NT2/D1 (cell line): ENCODE measurements around the gene TRABD2B.

Experiments
- DNase-seq: peaks from one replicate; pipeline ENCODE4 v3.0.0-alpha.2; 2011; ENCODE audit warnings: low read depth, low spot score
- H3K27me3 ChIP-seq: 2 replicates; pipeline ENCODE4 v1.6.0; 2011; ENCODE audit warnings: mild to moderate bottlenecking; ENCODE audit not compliant: insufficient read length, insufficient read depth
- H3K36me3 ChIP-seq: 2 replicates; pipeline ENCODE4 v1.6.1; 2011; ENCODE audit warnings: mild to moderate bottlenecking, low read length, mixed read lengths; ENCODE audit not compliant: insufficient read depth, insufficient read length
- H3K4me1 ChIP-seq: 2 replicates; pipeline ENCODE4 v1.5.1; 2011; ENCODE audit not compliant: insufficient read depth, insufficient read length
- H3K4me3 ChIP-seq: 2 replicates; pipeline ENCODE4 v1.5.1; 2011; ENCODE audit warnings: low read depth; ENCODE audit not compliant: insufficient read length
- H3K9ac ChIP-seq: 2 replicates; pipeline ENCODE4 v1.6.0; 2011; ENCODE audit warnings: low read depth; ENCODE audit not compliant: insufficient read length
- H3K9me3 ChIP-seq: 2 replicates; pipeline ENCODE4 v1.5.1; 2011; ENCODE audit warnings: mild to moderate bottlenecking, low read length; ENCODE audit not compliant: insufficient read depth
- SUZ12 ChIP-seq: IDR thresholded peaks from 2 replicates; pipeline ENCODE4 v1.6.1; 2011; ENCODE audit not compliant: insufficient read length, insufficient read depth; ENCODE audit errors: extremely low read depth
- YY1 ChIP-seq: IDR thresholded peaks from 2 replicates; pipeline ENCODE4 v1.6.1; 2011; ENCODE audit not compliant: insufficient read length, insufficient read depth
- ZNF274 ChIP-seq: IDR thresholded peaks from 2 replicates; pipeline ENCODE4 v1.6.1; 2011; ENCODE audit warnings: mild to moderate bottlenecking, low read depth, low read length

TRABD2B gene

GRCh38 chr1:47766832-47767740, 230.1 kb downstream of the TRABD2B start:
- no peak overlapping the region for H3K9ac ChIP-seq
- no peak for DNase-seq
- no peaks in the 10 kb centered on the region for H3K36me3 ChIP-seq
- H3K9me3 ChIP-seq: no peaks in the 10 kb centered on the region
- TF ChIP-seq SUZ12 (no peak), YY1 (no peak), ZNF274 (no peak)
- H3K4me1 ChIP-seq: peaks cover 7% of the 10 kb centered on the region
- H3K27me3 ChIP-seq: peaks cover 1% of the 10 kb centered on the region
- H3K4me3 ChIP-seq: no peak overlapping the region

GRCh38 chr1:47765742-47766485, 231.3 kb downstream of the TRABD2B start:
- DNase-seq: no peak
- H3K9ac ChIP-seq: no peak overlapping the region
- no peaks in the 10 kb centered on the region for H3K9me3 ChIP-seq
- TF ChIP-seq SUZ12 (no peak), YY1 (no peak), ZNF274 (no peak)
- no peaks in the 10 kb centered on the region for H3K36me3 ChIP-seq
- peaks cover 2% of the 10 kb centered on the region for H3K4me1 ChIP-seq
- no peak overlapping the region for H3K4me3 ChIP-seq
- H3K27me3 ChIP-seq: peaks cover 5% of the 10 kb centered on the region

GRCh38 chr1:47765236-47765635, 231.9 kb downstream of the TRABD2B start:
- Histone ChIP-seq H3K9me3 (no peaks in the 10 kb centered on the region), H3K27me3 (peaks cover 5% of the 10 kb centered on the region), H3K36me3 (no peaks in the 10 kb centered on the region), H3K9ac (no peak overlapping the region), H3K4me3 (no peak overlapping the region), H3K4me1 (peaks cover 2% of the 10 kb centered on the region)
- DNase-seq: no peak
- TF ChIP-seq YY1 (no peak), ZNF274 (no peak), SUZ12 (no peak)

- Histone ChIP-seq H3K36me3 (no peaks in the 10 kb centered on the region), H3K27me3 (peaks cover 5% of the 10 kb centered on the region), H3K9ac (no peak overlapping the region), H3K4me1 (peaks cover 2% of the 10 kb centered on the region), H3K9me3 (no peaks in the 10 kb centered on the region), H3K4me3 (no peak overlapping the region)
- TF ChIP-seq YY1: no peak
- TF ChIP-seq ZNF274: no peak
- no peak for TF ChIP-seq SUZ12
- no peak for DNase-seq
Measured at GRCh38 chr1:47764461-47765046, 232.6 kb downstream of the TRABD2B start.

- Histone ChIP-seq H3K27me3 (peaks cover 5% of the 10 kb centered on the region), H3K4me3 (no peak overlapping the region), H3K36me3 (no peaks in the 10 kb centered on the region), H3K9me3 (no peaks in the 10 kb centered on the region), H3K4me1 (no peaks in the 10 kb centered on the region), H3K9ac (no peak overlapping the region)
- no peak for TF ChIP-seq ZNF274
- TF ChIP-seq SUZ12: no peak
- no peak for TF ChIP-seq YY1
- DNase-seq: no peak
Measured at GRCh38 chr1:47763591-47764171, 233.5 kb downstream of the TRABD2B start.

GRCh38 chr1:47761974-47762373, 235.2 kb downstream of the TRABD2B start:
- no peak overlapping the region for H3K4me3 ChIP-seq
- H3K9me3 ChIP-seq: no peaks in the 10 kb centered on the region
- H3K36me3 ChIP-seq: no peaks in the 10 kb centered on the region
- DNase-seq: no peak
- peaks cover 9% of the 10 kb centered on the region for H3K27me3 ChIP-seq
- no peak overlapping the region for H3K9ac ChIP-seq
- no peaks in the 10 kb centered on the region for H3K4me1 ChIP-seq
- no peak for TF ChIP-seq SUZ12
- TF ChIP-seq ZNF274: no peak
- no peak for TF ChIP-seq YY1

GRCh38 chr1:47761201-47761930, 235.8 kb downstream of the TRABD2B start:
- TF ChIP-seq YY1 (no peak), ZNF274 (no peak), SUZ12 (no peak)

More at GRCh38 chr1:47761201-47761930, 235.8 kb downstream of the TRABD2B start:
- Histone ChIP-seq H3K4me1 (peaks cover 5% of the 10 kb centered on the region), H3K4me3 (no peak overlapping the region), H3K36me3 (no peaks in the 10 kb centered on the region), H3K27me3 (peaks cover 9% of the 10 kb centered on the region), H3K9ac (no peak overlapping the region), H3K9me3 (no peaks in the 10 kb centered on the region)
- no peak for DNase-seq
